HFF-Myc (cell line): ENCODE data around the gene ARL4C.

Experiments used
- DNase-seq: peaks from one replicate; pipeline ENCODE4 v3.0.0-alpha.2; 2011; ENCODE audit warnings: low read depth; ENCODE audit errors: extremely low read depth
- H3K4me3 ChIP-seq: replicated peaks from 2 replicates; pipeline ENCODE4 v1.5.1; 2011; ENCODE audit warnings: low read depth, mild to moderate bottlenecking, control low read depth, low read length
- TF ChIP-seq, protein P1 (sequence below): IDR thresholded peaks from 2 replicates; pipeline ENCODE4 v1.5.1; 2012; ENCODE audit warnings: mild to moderate bottlenecking, low read depth, low read length, control low read depth; ENCODE audit errors: missing control alignments

Gene ARL4C

DNA sequence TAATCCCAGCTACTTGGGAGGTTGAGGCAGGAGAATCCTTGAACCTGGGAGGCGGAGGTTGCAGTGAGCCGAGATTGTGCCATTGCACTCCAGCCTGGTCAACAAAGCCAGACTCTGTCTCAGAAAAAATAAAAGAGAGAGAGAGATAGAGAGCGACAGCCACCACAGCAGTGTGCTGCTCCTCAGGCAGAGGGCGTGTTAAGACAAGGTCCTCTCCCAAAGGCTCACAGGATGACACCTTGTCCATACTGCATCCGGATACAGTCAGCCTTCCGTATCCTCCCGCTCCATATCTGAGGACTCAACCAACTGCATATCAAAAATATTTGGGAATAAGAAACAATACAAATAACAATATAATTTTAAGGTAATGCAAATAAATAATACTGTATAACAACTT lies 20.1 kb downstream of the ARL4C start:
- TF ChIP-seq, protein P1, sequence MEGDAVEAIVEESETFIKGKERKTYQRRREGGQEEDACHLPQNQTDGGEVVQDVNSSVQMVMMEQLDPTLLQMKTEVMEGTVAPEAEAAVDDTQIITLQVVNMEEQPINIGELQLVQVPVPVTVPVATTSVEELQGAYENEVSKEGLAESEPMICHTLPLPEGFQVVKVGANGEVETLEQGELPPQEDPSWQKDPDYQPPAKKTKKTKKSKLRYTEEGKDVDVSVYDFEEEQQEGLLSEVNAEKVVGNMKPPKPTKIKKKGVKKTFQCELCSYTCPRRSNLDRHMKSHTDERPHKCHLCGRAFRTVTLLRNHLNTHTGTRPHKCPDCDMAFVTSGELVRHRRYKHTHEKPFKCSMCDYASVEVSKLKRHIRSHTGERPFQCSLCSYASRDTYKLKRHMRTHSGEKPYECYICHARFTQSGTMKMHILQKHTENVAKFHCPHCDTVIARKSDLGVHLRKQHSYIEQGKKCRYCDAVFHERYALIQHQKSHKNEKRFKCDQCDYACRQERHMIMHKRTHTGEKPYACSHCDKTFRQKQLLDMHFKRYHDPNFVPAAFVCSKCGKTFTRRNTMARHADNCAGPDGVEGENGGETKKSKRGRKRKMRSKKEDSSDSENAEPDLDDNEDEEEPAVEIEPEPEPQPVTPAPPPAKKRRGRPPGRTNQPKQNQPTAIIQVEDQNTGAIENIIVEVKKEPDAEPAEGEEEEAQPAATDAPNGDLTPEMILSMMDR: no peak
- H3K4me3 ChIP-seq: no peak overlapping the region
- DNase-seq: no peak

- DNase-seq: no peak
- TF ChIP-seq, protein P1: no peak
- H3K4me3 ChIP-seq: no peak overlapping the region
Measured at GRCh38 chr2:234474654-234475053, 22.2 kb downstream of the ARL4C start.

GRCh38 chr2:234472155-234472554 lies 24.7 kb downstream of the ARL4C start:
- TF ChIP-seq, protein P1: no peak
- DNase-seq: no peak

DNA sequence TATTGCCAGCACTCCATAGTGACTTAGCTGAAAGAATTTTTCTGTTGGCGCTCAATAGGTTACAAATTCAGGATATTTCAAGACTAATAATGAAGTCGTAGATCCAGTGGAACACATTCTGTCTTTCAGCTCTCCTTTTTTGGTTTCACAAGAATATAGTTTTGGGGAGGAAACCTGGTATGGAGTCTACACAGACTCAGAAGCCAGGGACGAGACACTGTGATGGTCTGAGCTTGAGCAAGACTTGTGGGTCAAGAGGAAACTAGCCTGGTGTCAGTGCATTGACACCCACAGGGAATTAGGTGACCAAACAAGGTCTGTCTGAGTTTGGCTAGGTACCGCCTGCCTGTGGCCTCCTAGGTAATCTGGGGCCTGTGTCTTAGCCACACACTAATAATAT lies 26.9 kb downstream of the ARL4C start:
- no peak overlapping the region for H3K4me3 ChIP-seq
- TF ChIP-seq, protein P1: no peak
- DNase-seq: no peak

More at GRCh38 chr2:234472155-234472554, 24.7 kb downstream of the ARL4C start:
- no peak overlapping the region for H3K4me3 ChIP-seq

DNA sequence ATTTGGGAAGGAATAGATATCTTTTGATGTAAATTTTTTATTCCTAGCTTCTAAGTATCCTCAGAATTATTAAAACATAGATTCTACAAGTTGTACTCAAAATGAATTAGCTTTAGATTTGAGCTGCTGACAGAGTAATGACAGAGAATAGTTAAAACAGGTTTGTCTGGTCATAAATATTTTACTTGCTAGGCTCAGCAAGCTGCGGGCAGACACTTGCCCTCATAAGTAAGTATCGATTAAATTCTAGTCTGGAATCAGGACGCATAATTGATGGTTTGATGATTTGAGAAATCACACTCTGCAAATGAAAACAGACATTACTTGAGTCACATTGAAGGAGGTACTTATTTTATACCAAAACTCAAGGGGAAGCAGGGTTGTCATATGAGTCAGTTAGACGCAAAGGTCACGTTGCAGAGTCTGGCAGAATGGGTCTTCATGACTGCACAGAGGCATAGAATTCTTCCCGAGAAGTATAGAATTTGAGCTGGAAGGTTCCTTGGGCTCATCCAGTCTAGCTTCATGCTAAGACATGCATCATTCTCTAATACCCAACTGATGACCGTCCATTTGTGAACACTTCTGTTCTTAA lies 27.5 kb downstream of the ARL4C start:
- no peak for DNase-seq
- no peak overlapping the region for H3K4me3 ChIP-seq
- TF ChIP-seq, protein P1: no peak

DNA sequence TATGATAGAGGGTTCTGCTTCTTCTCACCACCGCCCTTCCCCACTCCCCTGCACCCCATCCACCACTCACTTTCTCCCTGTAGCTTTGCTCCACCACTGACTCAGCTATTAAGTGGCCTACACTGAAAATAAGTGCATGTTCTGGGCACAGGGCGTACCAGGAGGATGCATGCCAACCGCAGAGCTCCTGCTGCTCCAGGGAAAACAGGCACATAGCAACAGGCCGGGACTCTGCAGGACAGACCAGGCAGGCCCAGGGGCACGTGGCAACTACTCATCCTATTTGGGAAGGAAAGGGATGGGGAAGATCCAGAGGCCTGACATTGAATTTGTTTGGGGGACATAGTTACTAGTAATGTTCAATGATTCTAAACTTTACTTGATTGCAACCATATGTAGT lies 28.4 kb downstream of the ARL4C start:
- TF ChIP-seq, protein P1: no peak
- no peak for DNase-seq
- no peak overlapping the region for H3K4me3 ChIP-seq

DNA sequence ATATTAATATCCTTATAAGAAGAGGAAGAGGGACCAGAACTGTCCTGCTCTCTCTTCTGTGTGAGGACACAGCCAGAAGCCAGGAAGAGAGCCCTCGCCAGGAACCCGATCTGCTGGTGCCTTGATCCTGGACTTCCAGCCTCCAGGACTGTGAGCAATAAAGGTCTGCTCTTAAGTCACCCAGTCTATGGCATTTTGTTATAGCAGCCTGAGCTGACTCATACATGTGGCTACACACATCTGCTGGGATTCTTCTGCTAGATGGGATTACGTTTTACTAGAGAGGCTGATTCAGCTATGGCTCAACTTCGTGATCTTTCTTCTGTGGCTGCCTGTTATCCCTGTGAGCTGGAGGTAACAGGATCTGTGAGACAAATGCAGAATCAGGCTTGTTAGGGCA lies 29.6 kb downstream of the ARL4C start:
- DNase-seq: no peak
- TF ChIP-seq, protein P1: no peak
- no peak overlapping the region for H3K4me3 ChIP-seq
